SK-N-SH treated with all-trans-retinoic acid at 6 μM for 48 hours (cell line): ENCODE data around the gene MAN1A1.

ENCODE experiments used
- ATAC-seq: fragments of 200-7000 bp; cut with Tn5 transposase; 3 replicates; pipeline ENCODE4 v1.9.1; 2020; ENCODE audit warnings: mild to moderate bottlenecking, moderate library complexity
- ARNTL ChIP-seq: fragments of 450-650 bp; formaldehyde crosslinking; IDR thresholded peaks from 2 replicates; pipeline ENCODE4 v1.5.0; 2020; ENCODE audit warnings: low read depth, mild to moderate bottlenecking, moderate library complexity, borderline replicate concordance
- BACH2 ChIP-seq: fragments of 250-450 bp; sonication (Bioruptor Pico); IDR thresholded peaks from 2 replicates; pipeline ENCODE4 v1.9.0; 2021; ENCODE audit warnings: mild to moderate bottlenecking, borderline replicate concordance
- CREB5 ChIP-seq: fragments of 250-450 bp; sonication (Bioruptor Pico); IDR thresholded peaks from 2 replicates; pipeline ENCODE4 v1.5.1; 2020; ENCODE audit warnings: low read depth, mild to moderate bottlenecking, moderate library complexity
- CSDC2 ChIP-seq: fragments of 250-450 bp; sonication (Bioruptor Pico); IDR thresholded peaks from 2 replicates; pipeline ENCODE4 v1.5.0; 2020; ENCODE audit warnings: mild to moderate bottlenecking, moderate library complexity
- GLIS3 ChIP-seq: fragments of 250-450 bp; sonication (Bioruptor Pico); IDR thresholded peaks from 2 replicates; pipeline ENCODE4 v1.5.0; 2020; ENCODE audit warnings: mild to moderate bottlenecking, moderate library complexity
- ISL1 ChIP-seq: fragments of 250-450 bp; sonication (Bioruptor Pico); IDR thresholded peaks from 2 replicates; pipeline ENCODE4 v2.1.2; 2022; ENCODE audit warnings: mild to moderate bottlenecking, moderate library complexity
- OSR1 ChIP-seq: fragments of 250-450 bp; sonication (Bioruptor Pico); IDR thresholded peaks from 2 replicates; pipeline ENCODE4 v1.8.0; 2022; ENCODE audit warnings: moderate library complexity, mild to moderate bottlenecking, inconsistent platforms
- PATZ1 ChIP-seq: fragments of 250-450 bp; sonication (Bioruptor Pico); IDR thresholded peaks from 2 replicates; pipeline ENCODE4 v1.8.0; 2020; ENCODE audit warnings: mild to moderate bottlenecking, moderate library complexity, borderline replicate concordance
- POU6F1 ChIP-seq: fragments of 250-450 bp; sonication (Bioruptor Pico); IDR thresholded peaks from 2 replicates; pipeline ENCODE4 v1.8.0; 2021; ENCODE audit warnings: low read depth, mild to moderate bottlenecking, moderate library complexity, borderline replicate concordance
- PPARA ChIP-seq: fragments of 250-450 bp; sonication (Bioruptor Pico); IDR thresholded peaks from 2 replicates; pipeline ENCODE4 v1.5.0; 2020; ENCODE audit warnings: mild to moderate bottlenecking, borderline replicate concordance
- RARB ChIP-seq: fragments of 250-450 bp; sonication (Bioruptor Pico); IDR thresholded peaks from 2 replicates; pipeline ENCODE4 v1.8.0; 2021; ENCODE audit warnings: mild to moderate bottlenecking, moderate library complexity
- SNAI2 ChIP-seq: fragments of 250-450 bp; sonication (Bioruptor Pico); IDR thresholded peaks from 2 replicates; pipeline ENCODE4 v1.5.0; 2020; ENCODE audit warnings: mild to moderate bottlenecking, moderate library complexity
- TCF4 ChIP-seq: fragments of 250-450 bp; sonication (Bioruptor Pico); IDR thresholded peaks from 2 replicates; pipeline ENCODE4 v1.8.0; 2021; ENCODE audit warnings: mild to moderate bottlenecking, moderate library complexity, borderline replicate concordance
- TOX ChIP-seq: fragments of 250-450 bp; sonication (Bioruptor Pico); IDR thresholded peaks from 2 replicates; pipeline ENCODE4 v1.8.0; 2021; ENCODE audit warnings: mild to moderate bottlenecking, moderate library complexity, borderline replicate concordance
- TSHZ2 ChIP-seq: fragments of 250-450 bp; sonication (Bioruptor Pico); IDR thresholded peaks from 2 replicates; pipeline ENCODE4 v1.5.0; 2020; ENCODE audit warnings: mild to moderate bottlenecking, moderate library complexity
- ZC3H10 ChIP-seq: fragments of 250-450 bp; sonication (Bioruptor Pico); IDR thresholded peaks from 2 replicates; pipeline ENCODE4 v1.5.1; 2021; ENCODE audit warnings: mild to moderate bottlenecking, moderate library complexity
- ZFP3 ChIP-seq: fragments of 250-450 bp; sonication (Bioruptor Pico); IDR thresholded peaks from 2 replicates; pipeline ENCODE4 v1.5.0; 2020; ENCODE audit warnings: mild to moderate bottlenecking, moderate library complexity
- ZNF70 ChIP-seq: fragments of 450-650 bp; formaldehyde crosslinking; IDR thresholded peaks from 2 replicates; pipeline ENCODE4 v1.5.0; 2020; ENCODE audit warnings: mild to moderate bottlenecking, moderate library complexity
- ZNF8 ChIP-seq: fragments of 450-650 bp; formaldehyde crosslinking; IDR thresholded peaks from 2 replicates; pipeline ENCODE4 v1.5.0; 2020; ENCODE audit warnings: mild to moderate bottlenecking, moderate library complexity

Gene MAN1A1

GRCh38 chr6:119301429-119301828 is 48.1 kb downstream of the MAN1A1 start:
- TF ChIP-seq ZC3H10 (no peak), ARNTL (CRISPR knock-in tag) (no peak), ZNF8 (CRISPR knock-in tag) (no peak), TSHZ2 (CRISPR knock-in tag) (no peak), CSDC2 (no peak), SNAI2 (CRISPR knock-in tag) (no peak)
- TF ChIP-seq, all 23 proteins: peak for 0
- no peak for ATAC-seq

GRCh38 chr6:119299694-119300093 is 49.9 kb downstream of the MAN1A1 start:
- no peak for ATAC-seq
- no peak for TF ChIP-seq ZNF70 (CRISPR knock-in tag)
- TF ChIP-seq PATZ1 (CRISPR knock-in tag): no peak
- no peak for TF ChIP-seq RARB (CRISPR knock-in tag)
- TF ChIP-seq GLIS3 (CRISPR knock-in tag): no peak
- TF ChIP-seq CREB5 (CRISPR knock-in tag): no peak
- no peak for TF ChIP-seq POU6F1 (CRISPR knock-in tag)
- TF ChIP-seq ZC3H10: no peak

- no peak for ATAC-seq
- no peak for TF ChIP-seq ZFP3 (CRISPR knock-in tag)
- TF ChIP-seq CSDC2: no peak
- no peak for TF ChIP-seq PPARA (CRISPR knock-in tag)
- TF ChIP-seq GLIS3 (CRISPR knock-in tag): no peak
- no peak for TF ChIP-seq TSHZ2 (CRISPR knock-in tag)
- TF ChIP-seq BACH2 (CRISPR knock-in tag): no peak
- no peak for TF ChIP-seq RARB (CRISPR knock-in tag)
- TF ChIP-seq ZNF8 (CRISPR knock-in tag): no peak
- no peak for TF ChIP-seq SNAI2 (CRISPR knock-in tag)
- TF ChIP-seq ISL1 (CRISPR knock-in tag): no peak
- no peak for TF ChIP-seq PATZ1 (CRISPR knock-in tag)
- TF ChIP-seq TOX (CRISPR knock-in tag): no peak
- TF ChIP-seq OSR1 (CRISPR knock-in tag): no peak
- TF ChIP-seq TCF4: no peak
- TF ChIP-seq ZNF70 (CRISPR knock-in tag): no peak
These were observed 52.5 kb downstream of the MAN1A1 start for GRCh38 chr6:119297049-119297448.
